Stimulated activated CD4-positive, alpha-beta T cell treated with anti-CD3 and anti-CD28 coated beads, Interleukin-15, amount 100 ng/mL, for 1 hour (primary cell): ENCODE data around the gene TNFRSF13B.

Source experiments
- DNase-seq, 2 donors: peaks; one replicate each; pipeline ENCODE4 v3.0.0-alpha.2; 2020; ENCODE audit warnings: low read depth in 1 of 2, low spot score in 1 of 2

Gene TNFRSF13B

GRCh38 chr17:16938496-16939207 lies 33.3 kb downstream of the TNFRSF13B start:
- no peak for DNase-seq

- no peak for DNase-seq
Observed at GRCh38 chr17:16938031-16938430, 33.9 kb downstream of the TNFRSF13B start.

GRCh38 chr17:16937431-16937830 lies 34.5 kb downstream of the TNFRSF13B start:
- no peak for DNase-seq

GRCh38 chr17:16936536-16937310 lies 35.2 kb downstream of the TNFRSF13B start:
- DNase-seq = no peak

DNA sequence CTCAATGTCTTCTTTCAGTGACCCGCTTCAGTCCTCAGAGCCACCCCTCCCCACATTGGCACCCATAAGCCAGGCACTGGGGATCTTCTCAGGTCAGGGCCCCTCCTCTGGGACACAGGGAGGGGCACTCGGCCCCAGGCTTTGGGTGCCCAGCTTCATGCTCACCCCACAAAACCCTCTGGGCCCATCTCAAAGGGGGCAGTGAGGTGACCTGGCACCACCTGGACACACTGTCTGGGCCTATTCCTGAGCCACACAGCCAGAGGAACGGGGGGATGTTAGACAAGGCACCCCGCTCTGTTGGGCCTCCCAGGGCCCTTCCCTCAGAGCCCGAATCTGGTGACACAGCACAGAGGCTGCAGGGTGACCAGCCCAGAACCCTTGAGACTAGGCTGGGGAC lies 36.1 kb downstream of the TNFRSF13B start:
- no peak for DNase-seq

- no peak for DNase-seq
Observed at GRCh38 chr17:16935241-16935663, 36.7 kb downstream of the TNFRSF13B start.

DNA sequence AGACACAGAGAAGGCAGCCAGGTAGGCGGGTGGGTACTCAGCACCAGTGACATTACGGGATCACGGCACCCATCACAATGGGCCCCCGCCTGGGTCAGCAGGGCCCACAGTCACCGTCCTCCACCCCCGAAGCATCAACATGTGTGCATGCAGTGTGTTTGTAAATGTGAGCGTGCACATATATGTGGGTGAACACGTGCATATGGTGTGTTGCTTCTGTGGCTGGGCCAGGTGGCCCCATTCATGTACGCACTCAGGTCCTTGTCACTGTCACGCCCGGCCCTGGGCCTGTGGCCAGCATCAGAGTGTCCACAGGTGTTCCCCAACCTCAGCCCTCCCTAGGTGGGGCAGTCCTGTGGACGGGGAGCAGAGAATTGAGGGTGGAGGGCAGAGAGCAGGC lies 37.1 kb downstream of the TNFRSF13B start:
- no peak for DNase-seq

GRCh38 chr17:16934133-16934795 lies 37.7 kb downstream of the TNFRSF13B start:
- DNase-seq = no peak

GRCh38 chr17:16933317-16934132 lies 38.4 kb downstream of the TNFRSF13B start:
- no peak for DNase-seq

- no peak for DNase-seq
Observed at GRCh38 chr17:16932611-16933010, 39.3 kb downstream of the TNFRSF13B start.

- DNase-seq = no peak
Observed at GRCh38 chr17:16932156-16932555, 39.8 kb downstream of the TNFRSF13B start.

DNA sequence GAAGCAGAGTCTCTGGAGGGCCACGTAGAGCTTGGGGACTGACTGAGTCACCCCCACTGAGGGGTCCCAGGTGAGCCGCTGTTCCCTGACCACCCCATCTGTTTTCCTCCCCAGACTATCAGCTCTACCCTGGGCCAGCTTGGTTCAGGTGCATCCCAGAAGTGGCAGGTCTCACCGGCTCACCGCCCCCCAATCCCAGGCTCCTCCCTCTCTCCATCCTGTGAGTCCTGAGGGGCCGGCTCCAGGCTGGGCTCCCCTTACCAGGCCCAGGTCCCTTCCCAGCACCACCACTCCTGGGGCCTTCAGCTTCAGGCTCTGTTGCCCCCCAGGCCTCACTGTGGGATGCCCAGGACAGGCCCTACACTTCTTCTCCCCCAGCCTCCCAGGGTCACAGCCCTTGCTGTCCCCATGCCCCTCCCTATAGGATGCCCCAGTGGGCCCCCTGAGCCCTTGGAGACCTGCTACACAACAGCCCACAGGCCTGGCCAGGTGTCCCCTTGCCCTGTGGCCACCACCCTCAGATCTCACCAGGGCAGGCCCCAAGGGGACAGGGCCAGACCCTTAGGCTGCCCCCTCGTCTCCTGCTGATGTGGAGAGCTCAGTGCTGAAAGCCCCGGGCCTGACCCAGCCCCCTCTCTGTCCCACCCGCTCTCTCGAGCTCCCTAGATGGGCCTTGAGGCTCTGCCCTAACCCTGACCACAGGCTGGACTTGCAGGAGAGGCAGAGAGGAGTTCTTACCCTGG lies 40.4 kb downstream of the TNFRSF13B start:
- DNase-seq = no peak

DNA sequence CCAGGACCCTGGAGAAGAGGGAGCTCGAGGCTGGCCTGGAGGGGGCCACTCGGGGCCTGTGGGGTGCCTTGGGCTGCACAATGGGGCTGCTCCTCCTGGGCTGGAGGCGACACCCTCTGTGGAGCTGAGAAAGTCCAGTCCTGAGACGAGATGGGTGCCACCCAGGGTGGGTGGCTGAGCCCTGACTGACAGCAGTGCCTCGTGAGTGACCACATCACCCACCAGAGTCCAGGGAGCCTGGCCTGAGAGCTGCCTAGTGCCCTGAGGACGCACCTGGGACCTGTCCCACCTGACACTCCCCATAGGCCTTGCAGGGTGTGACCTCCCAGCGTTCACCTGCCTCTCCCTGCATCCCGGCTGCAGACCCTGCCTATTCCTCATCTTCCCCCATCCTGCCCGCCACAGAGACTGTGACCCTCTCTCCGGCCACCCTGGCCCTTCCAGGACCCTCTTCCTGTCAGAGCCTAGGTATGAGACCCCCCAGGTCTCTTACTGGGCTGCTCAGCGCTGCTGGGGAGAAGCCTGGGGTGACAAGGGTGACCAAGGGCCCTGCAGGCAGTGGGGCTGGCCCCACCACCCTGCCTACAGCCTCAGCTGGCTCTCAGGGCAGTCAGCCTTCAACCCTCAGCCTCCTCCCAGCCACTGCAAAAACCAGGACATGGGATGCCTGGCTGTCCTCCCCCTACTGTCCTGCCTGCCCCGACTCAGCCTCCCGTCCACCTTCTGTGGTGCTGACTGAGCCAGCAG lies 41.2 kb downstream of the TNFRSF13B start:
- DNase-seq = no peak

DNA sequence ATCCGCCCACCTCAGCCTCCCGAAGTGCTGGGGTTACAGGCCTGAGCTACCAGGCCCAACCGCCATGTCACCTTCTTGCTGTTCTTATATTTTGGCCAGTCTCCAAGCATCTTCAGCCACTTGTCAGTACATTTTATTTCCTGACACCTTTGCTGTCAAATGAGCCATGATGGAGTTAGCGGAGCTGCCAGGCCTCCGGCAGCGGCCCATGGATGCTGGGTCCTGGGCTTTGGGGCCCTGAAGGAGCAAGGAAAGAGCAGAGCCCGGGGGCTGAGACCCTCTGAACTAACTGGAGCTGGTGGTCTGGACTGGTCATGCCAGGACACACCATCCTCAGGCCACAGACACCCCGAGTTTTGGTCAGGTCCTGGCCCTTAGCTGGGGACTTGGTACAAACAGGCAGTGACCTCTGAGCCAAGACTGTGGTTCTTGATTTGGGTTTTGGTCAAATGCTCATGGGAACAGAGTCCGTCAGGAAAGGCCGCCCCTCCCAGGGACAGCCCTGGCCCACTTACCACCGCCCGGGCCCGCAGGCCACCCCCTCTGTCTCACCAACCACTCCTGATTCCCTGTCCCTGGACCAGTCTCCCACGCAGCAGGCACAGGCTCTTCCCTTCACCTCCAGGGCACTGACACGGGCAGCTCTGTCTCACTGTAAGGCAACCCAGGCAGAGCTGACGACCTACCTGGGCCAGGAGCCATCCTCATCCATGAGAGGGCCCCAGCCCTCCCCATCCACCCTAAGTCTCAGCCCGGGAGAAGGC lies 42.0 kb downstream of the TNFRSF13B start:
- DNase-seq = no peak

- DNase-seq = no peak
Observed at GRCh38 chr17:16929035-16929680, 42.8 kb downstream of the TNFRSF13B start.

GRCh38 chr17:16928406-16929034 lies 43.4 kb downstream of the TNFRSF13B start:
- no peak for DNase-seq

GRCh38 chr17:16927641-16928321 lies 44.1 kb downstream of the TNFRSF13B start:
- DNase-seq = no peak
